GF-D8 (cell line): ENCODE data around the gene XDH.

Source experiments
- DNase-seq: peaks from one replicate; lab custom pipeline; 2025; lab: John Stamatoyannopoulos, UW

XDH gene

GRCh38 chr2:31402388-31402787, 12.2 kb downstream of the XDH start:
- no peak for DNase-seq

DNA sequence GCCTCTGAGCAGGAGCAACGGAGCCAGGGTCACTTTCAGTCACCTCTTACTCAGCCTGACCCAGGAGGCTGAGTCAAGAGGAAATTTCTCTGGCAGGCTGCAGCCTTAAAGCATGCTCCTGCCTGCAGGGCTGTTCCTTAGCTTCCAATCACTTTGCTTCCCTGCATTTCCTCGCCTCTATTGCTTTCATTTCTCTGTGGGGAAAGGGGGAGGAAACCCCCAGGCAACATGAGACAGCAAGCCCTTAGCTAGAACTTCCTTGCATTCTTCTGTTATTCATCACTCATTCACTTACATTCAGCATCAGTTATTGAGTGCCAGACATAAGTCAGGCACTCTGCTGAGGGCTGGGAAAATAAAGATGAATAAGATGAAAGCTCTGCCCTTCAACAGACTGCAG, 13.0 kb downstream of the XDH start:
- DNase-seq, result no peak

- no peak for DNase-seq
Measured at GRCh38 chr2:31398881-31399280, 15.7 kb downstream of the XDH start.

- DNase-seq, result no peak
Measured at GRCh38 chr2:31397094-31397493, 17.4 kb downstream of the XDH start.

- no peak for DNase-seq
Measured at GRCh38 chr2:31390324-31390723, 24.2 kb downstream of the XDH start.

- no peak for DNase-seq
Measured at GRCh38 chr2:31388736-31389135, 25.8 kb downstream of the XDH start.

- no peak for DNase-seq
Measured at GRCh38 chr2:31387850-31388249, 26.7 kb downstream of the XDH start.

DNA sequence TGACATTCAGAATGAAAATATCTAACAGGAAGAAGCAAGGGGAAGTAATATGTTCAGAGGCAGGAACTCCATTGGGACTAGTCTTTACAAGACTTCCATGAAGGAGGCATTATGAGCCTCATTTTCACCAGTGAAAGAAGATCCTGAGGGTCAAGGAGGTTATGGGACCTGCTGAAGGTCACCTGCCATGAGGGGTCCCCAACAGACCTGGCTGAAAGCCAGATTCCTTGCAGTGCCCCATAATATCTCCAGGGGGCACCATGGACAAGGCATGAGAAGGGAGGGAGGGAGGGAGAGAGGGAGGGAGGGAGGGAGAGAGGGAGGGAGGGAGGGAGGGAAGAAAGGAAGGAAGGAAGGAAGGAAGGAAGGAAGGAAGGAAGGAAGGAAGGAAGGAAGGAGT, 27.9 kb downstream of the XDH start:
- DNase-seq, result no peak

- no peak for DNase-seq
Measured at GRCh38 chr2:31386172-31386571, 28.4 kb downstream of the XDH start.

GRCh38 chr2:31384771-31385276, 29.7 kb downstream of the XDH start:
- no peak for DNase-seq

- no peak for DNase-seq
Measured at GRCh38 chr2:31384351-31384750, 30.2 kb downstream of the XDH start.

GRCh38 chr2:31383471-31384153, 30.9 kb downstream of the XDH start:
- DNase-seq, result no peak

GRCh38 chr2:31382452-31383120, 32.0 kb downstream of the XDH start:
- DNase-seq, result no peak

- no peak for DNase-seq
Measured at GRCh38 chr2:31381601-31382000, 32.9 kb downstream of the XDH start.

- DNase-seq, result no peak
Measured at GRCh38 chr2:31380243-31380642, 34.3 kb downstream of the XDH start.

- no peak for DNase-seq
Measured at GRCh38 chr2:31379747-31380146, 34.8 kb downstream of the XDH start.

GRCh38 chr2:31378791-31379501, 35.6 kb downstream of the XDH start:
- no peak for DNase-seq

DNA sequence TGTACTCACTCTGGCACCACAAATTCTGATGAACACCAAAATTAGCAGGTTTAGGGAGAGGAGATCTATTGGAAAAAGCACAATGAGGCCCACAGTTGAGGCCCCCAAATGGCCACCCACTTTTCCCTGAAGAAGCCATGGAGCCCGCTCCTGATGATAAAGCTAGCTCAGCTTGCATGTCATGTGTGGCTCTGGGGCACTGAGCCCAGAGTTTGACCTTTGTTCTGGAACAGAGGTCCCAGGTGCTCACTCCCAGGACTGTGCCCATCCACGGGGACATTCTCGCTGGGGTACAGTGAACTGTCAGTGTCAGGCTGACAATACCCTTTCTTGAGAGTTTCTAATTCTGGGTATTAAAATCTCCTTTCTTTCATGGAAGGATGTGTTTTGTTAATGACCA, 36.2 kb downstream of the XDH start:
- DNase-seq, result no peak

- DNase-seq, result no peak
Measured at GRCh38 chr2:31373127-31373526, 41.4 kb downstream of the XDH start.

DNA sequence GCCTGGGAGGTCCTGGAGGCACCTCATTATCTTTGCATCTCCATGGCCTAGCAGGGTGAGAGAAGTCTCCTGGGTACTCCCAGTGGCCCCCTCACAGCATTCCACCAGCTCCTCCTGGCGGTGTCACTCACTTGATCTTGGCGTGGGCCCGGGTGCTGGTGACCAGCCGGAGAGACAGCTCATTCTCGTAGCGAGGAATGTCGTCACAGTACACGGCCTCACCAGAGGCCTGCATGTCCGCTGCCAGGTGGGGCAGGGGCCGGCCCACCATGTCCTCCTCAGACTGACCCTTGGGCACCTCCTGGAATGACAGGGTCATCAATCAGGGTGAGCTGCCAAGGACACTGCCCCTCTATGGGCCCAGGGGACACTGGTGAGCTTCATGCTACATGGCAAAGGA, 42.4 kb downstream of the XDH start:
- DNase-seq, result no peak

- no peak for DNase-seq
Measured at GRCh38 chr2:31371691-31372090, 42.9 kb downstream of the XDH start.

DNA sequence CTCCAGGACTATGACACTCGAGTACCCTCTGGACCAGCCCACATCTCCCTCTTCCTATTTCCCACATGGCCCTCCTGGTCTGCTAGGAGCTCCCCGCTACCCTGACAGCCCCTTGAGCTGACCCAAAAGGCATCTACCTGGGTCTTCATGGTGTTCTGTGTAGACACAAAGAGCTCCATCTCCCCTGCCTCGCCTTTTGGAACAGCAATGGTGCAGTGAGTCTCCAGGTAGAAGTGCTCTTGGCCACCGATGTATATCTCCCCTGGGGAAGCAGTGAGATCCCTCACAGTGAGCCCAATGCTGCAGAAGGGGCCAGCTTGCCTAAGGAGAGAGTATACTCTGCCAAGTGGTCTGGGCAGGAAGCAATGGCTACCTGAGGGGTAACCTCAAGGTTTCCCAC, 47.8 kb downstream of the XDH start:
- no peak for DNase-seq

DNA sequence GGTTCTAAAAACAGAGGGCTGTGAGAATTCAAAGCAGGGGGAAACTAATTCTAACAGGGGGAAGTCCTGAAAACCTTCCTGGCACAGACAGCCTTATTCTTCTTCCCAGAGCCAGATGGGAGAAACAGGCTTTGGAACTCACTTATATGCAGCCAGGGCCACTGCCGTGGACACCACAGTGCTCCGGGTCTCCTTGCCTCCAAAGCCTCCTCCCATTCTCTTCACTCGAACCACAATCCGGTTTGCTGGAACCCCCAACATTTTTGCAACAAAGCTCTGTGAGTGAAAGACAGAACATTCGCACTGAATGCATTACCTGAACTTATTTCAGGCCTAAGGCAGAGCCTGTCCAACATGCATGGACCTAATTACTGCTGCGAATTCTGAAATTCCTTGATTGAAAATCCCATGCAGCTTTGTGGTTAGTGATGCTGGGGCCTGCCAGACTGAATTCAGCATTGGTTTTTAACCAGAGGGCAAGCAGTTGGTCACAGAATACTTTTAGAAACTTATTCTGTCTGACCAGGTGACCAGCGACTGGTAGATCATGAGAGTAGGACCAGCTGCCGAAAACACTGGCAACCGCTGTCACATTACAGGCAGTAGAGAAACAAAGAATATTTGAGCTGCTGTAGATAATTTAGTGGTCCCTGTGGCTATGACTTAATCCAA, 48.6 kb downstream of the XDH start:
- DNase-seq, result no peak
